ENCODE results near the gene ATP1A3.

The ATP1A3 gene

DNA sequence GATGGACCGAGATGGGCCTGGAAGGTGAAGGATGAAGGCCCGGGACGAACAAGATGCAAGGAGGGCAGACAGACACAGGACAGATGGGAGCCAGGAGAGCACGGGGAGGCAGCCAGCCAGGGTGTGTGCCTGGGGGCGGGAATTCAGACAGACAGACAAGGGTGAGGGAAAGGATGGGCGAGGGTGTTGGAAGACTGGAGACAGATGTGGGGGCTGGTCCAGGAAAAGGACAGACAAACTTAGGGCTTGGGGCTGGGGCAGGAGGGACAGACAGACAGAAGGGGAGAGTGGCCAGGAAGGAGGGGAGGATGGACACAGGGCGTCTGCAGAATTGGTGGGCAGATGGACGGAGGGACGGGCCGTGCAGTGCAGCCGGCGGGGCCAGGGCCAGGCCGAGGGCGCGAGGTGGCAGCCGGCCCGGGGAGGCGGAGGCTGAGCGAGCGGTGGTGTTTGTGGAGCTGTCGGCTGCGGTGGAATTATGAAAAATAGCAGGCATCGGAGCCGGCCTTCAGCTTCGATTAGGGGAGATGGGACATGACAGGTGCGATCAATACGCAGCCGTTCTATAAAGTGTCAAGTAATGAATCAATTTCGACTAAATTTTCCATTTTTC lies 61.2 kb downstream of the ATP1A3 start:
- no peak overlapping the region for H3K27ac ChIP-seq (ENCODE audit: low read length)
- no peak overlapping the region for H3K9ac ChIP-seq (ENCODE audit: low read length in 2 of 2)
- peaks cover 70 to 74% of the 10 kb centered on the region in 2 donors for H3K27me3 ChIP-seq (ENCODE audit: control insufficient read depth in 1 of 2, insufficient read depth in 2 of 2, low read length in 2 of 2)
- no peaks in the 10 kb centered on the region for H3K36me3 ChIP-seq (ENCODE audit: control insufficient read depth in 2 of 2, insufficient read depth in 2 of 2, low read length in 2 of 2)
- H3K9me3 ChIP-seq (ENCODE audit: control insufficient read depth in 2 of 2, low read length in 2 of 2) = no peaks in the 10 kb centered on the region
- no peak overlapping the region for H3K4me3 ChIP-seq (ENCODE audit: low read length in 2 of 2)
- peaks cover 14% of the 10 kb centered on the region for H3K4me1 ChIP-seq (ENCODE audit: control insufficient read depth, insufficient read depth, low read length)

DNA sequence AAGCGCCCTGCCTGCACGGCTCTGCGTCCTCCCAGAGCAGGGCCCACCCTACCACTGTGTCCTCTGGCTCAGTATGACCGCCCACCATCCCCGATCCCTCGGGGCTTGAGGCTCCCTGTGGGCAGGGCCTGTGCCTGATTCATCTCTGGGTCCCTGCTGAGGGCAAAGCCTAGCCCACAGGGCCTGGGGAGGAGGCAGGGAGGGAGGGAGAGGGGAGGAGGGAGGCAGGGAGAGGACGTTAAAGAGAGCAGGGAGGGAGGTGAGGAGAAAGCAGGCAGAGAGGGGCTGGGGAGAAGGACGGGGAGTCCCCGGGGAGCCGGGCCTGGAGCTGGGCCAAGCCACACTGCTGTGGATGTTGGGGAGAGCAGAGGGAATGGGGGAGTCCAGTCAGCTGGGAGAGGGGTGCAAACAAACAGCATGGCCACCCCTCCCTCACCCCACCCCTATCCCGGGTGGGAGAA lies 61.7 kb downstream of the ATP1A3 start:
- Histone ChIP-seq H3K4me1 (ENCODE audit: control insufficient read depth, insufficient read depth, low read length) (peaks cover 14% of the 10 kb centered on the region), H3K36me3 (ENCODE audit: control insufficient read depth in 2 of 2, insufficient read depth in 2 of 2, low read length in 2 of 2) (no peaks in the 10 kb centered on the region), H3K27ac (ENCODE audit: low read length) (no peak overlapping the region), H3K9me3 (ENCODE audit: control insufficient read depth in 2 of 2, low read length in 2 of 2) (no peaks in the 10 kb centered on the region), H3K4me3 (ENCODE audit: low read length in 2 of 2) (no peak overlapping the region), H3K27me3 (ENCODE audit: control insufficient read depth in 1 of 2, insufficient read depth in 2 of 2, low read length in 2 of 2) (peaks cover 74 to 80% of the 10 kb centered on the region in 2 donors), H3K9ac (ENCODE audit: low read length in 2 of 2) (no peak overlapping the region)

DNA sequence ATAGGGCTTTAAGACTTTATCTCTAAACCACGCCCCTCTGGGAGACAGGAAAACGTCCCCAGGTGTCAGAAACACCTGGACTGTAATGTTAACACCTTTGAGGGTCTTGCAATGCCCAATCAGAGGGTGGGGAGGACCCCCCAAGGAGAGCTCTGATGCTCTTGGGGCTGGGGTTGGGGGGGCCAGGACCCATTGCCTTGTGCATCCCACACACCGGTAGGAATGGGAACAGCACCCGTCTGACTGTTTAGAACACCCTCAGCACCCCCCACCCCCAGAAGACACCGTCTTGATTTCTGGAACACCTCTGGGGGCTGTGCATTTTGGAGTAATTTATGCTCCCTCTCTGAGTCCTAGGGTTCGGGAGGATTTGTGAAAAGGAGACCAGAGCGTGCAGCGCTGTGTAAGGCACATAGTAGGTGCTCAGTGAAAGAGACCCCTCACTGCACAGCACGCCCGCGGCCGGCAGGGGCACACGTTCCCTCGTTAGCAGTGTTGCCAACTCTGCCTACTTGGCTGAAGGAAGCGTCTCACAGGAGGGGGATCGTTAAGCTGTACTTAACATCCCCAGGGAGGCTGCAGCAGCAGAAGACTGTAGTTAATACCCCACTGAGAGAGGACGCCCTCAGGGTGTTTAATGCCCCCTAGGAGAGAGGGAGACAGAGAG lies 63.0 kb downstream of the ATP1A3 start:
- no peak overlapping the region for H3K9ac ChIP-seq (ENCODE audit: low read length in 2 of 2)
- no peaks in the 10 kb centered on the region for H3K36me3 ChIP-seq (ENCODE audit: control insufficient read depth in 2 of 2, insufficient read depth in 2 of 2, low read length in 2 of 2)
- peaks cover 77 to 89% of the 10 kb centered on the region in 2 donors for H3K27me3 ChIP-seq (ENCODE audit: control insufficient read depth in 1 of 2, insufficient read depth in 2 of 2, low read length in 2 of 2)
- H3K9me3 ChIP-seq (ENCODE audit: control insufficient read depth in 2 of 2, low read length in 2 of 2) = peaks cover 0 to 2% of the 10 kb centered on the region in 2 donors
- H3K4me1 ChIP-seq (ENCODE audit: control insufficient read depth, insufficient read depth, low read length) = peaks cover 14% of the 10 kb centered on the region
- no peak overlapping the region for H3K4me3 ChIP-seq (ENCODE audit: low read length in 2 of 2)
- H3K27ac ChIP-seq (ENCODE audit: low read length) = no peak overlapping the region

DNA sequence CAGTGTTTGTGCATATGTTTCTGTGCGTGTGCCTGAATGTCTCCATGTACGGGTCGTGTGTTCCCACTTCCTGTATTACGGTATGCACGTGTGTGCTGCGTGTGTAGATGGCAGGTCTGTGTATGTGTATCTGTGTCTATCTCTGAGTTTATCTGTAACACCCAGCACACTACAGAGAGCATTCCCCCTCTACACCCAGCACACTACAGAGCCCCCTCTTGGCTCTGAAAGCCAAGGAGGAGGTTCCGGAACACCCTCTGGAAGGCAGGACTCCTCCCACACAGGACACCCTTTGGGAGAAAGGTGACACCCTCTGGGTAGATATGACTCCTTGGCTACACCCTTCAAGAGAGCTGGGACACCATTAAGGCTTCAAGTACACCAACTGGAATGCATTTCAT lies 63.7 kb downstream of the ATP1A3 start:
- Histone ChIP-seq H3K4me3 (ENCODE audit: low read length in 2 of 2) (no peak overlapping the region), H3K9me3 (ENCODE audit: control insufficient read depth in 2 of 2, low read length in 2 of 2) (peaks cover 0 to 5% of the 10 kb centered on the region in 2 donors), H3K4me1 (ENCODE audit: control insufficient read depth, insufficient read depth, low read length) (peaks cover 14% of the 10 kb centered on the region), H3K27ac (ENCODE audit: low read length) (no peak overlapping the region), H3K27me3 (ENCODE audit: control insufficient read depth in 1 of 2, insufficient read depth in 2 of 2, low read length in 2 of 2) (peaks cover 81 to 90% of the 10 kb centered on the region in 2 donors), H3K9ac (ENCODE audit: low read length in 2 of 2) (no peak overlapping the region), H3K36me3 (ENCODE audit: control insufficient read depth in 2 of 2, insufficient read depth in 2 of 2, low read length in 2 of 2) (no peaks in the 10 kb centered on the region)

DNA sequence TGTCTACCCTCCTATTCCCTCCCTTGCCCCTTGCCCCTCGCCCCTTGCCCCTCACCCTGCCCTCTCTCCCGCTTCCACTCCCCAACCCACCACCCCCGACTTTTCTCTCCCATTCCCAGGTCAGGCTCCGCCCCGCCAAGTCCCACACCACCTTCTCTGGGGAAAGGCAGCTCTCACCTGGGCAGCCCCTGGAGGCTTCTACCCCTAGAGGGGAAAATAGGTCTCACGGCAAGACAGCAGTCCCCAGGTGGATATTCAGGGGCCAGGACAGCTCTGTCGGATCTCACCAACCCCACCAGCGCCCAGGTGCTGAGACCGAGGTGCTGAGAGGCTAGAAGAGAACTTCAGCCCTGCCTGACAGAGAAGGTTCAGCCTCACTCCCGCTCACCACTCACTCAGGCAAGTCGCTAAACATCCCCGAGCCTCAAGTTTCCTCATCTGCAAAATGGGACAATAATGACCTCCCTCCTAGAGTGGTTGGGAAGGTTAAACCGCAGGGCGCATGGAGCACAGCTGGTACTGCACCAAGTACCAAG lies 64.4 kb downstream of the ATP1A3 start:
- Histone ChIP-seq H3K27ac (ENCODE audit: low read length) (no peak overlapping the region), H3K4me1 (ENCODE audit: control insufficient read depth, insufficient read depth, low read length) (peaks cover 14% of the 10 kb centered on the region), H3K4me3 (ENCODE audit: low read length in 2 of 2) (no peak overlapping the region), H3K9me3 (ENCODE audit: control insufficient read depth in 2 of 2, low read length in 2 of 2) (peaks cover 0 to 5% of the 10 kb centered on the region in 2 donors), H3K9ac (ENCODE audit: low read length in 2 of 2) (no peak overlapping the region), H3K36me3 (ENCODE audit: control insufficient read depth in 2 of 2, insufficient read depth in 2 of 2, low read length in 2 of 2) (no peaks in the 10 kb centered on the region), H3K27me3 (ENCODE audit: control insufficient read depth in 1 of 2, insufficient read depth in 2 of 2, low read length in 2 of 2) (peaks cover 83 to 93% of the 10 kb centered on the region in 2 donors)

DNA sequence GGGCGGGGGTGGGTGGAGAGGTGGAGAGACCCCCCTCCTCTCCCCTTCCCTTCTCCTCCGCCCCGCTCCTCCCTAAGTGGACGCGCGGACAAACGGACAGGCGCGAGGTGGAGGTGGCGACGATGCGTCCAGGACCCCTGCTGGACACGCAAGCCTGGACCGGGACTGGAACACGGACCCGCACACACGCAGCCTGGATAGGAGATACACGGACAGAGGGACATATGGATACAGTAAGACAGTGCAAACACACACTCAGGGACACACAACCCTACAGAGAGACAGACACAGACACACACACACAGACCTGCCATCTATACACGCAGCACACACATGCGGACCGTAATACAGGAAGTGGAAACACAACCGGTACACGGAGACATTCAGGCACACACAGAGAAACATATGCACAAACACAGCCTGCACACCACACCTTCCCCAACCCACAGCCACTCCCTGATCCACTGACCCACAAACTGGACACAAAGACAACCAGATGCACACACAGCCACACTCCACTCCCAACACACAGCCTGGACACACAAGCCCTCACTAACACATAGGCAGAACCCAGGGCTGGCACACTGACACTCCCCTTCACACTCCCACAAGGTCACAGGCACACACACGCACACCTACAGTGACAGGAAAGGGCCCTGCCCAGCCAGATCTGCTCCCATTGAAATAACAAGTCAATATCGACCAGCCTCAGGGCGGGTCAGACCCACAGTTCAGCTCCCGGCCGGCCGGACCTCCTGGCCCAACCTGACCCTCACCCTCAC lies 65.1 kb downstream of the ATP1A3 start:
- peaks cover 0 to 5% of the 10 kb centered on the region in 2 donors for H3K9me3 ChIP-seq (ENCODE audit: control insufficient read depth in 2 of 2, low read length in 2 of 2)
- H3K9ac ChIP-seq (ENCODE audit: low read length in 2 of 2) = no peak overlapping the region
- peaks cover 84 to 96% of the 10 kb centered on the region in 2 donors for H3K27me3 ChIP-seq (ENCODE audit: control insufficient read depth in 1 of 2, insufficient read depth in 2 of 2, low read length in 2 of 2)
- peak overlapping the region in 1 of 2 donors; percentile 40 for H3K4me3 ChIP-seq (ENCODE audit: low read length in 2 of 2)
- H3K27ac ChIP-seq (ENCODE audit: low read length) = no peak overlapping the region
- H3K4me1 ChIP-seq (ENCODE audit: control insufficient read depth, insufficient read depth, low read length) = peaks cover 14% of the 10 kb centered on the region
- H3K36me3 ChIP-seq (ENCODE audit: control insufficient read depth in 2 of 2, insufficient read depth in 2 of 2, low read length in 2 of 2) = no peaks in the 10 kb centered on the region

DNA sequence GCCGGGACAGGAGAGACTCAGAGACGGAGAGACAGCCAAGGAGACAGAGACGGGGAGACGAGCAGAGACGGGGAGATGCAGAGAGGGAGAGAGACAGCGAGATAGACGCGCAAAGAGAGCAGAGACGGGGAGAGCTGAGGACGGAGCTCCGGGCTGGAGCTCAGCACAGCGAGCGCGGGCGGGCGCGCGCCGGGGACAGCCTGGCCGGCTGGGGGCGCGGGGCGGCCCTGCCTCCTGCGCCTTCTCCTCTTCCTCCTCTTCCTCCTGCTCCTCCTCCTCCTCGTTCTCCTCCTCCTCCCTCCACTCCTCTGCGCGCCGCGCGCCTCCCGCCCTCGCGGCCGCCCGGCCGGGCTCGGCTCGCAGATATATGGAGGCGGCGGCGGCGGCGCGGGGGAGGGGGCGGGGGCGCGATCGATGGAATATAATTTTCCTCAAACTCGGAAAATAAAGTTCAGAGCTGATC lies 65.8 kb downstream of the ATP1A3 start, which contains the start of gene ERFL:
ERFL (minus strand) TSS at position 229 of the 463 bp plus-strand sequence. CDS start 15,530 bp downstream, outside the sequence.
- Histone ChIP-seq H3K4me1 (ENCODE audit: control insufficient read depth, insufficient read depth, low read length) (peaks cover 14% of the 10 kb centered on the region), H3K9me3 (ENCODE audit: control insufficient read depth in 2 of 2, low read length in 2 of 2) (peaks cover 0 to 5% of the 10 kb centered on the region in 2 donors), H3K36me3 (ENCODE audit: control insufficient read depth in 2 of 2, insufficient read depth in 2 of 2, low read length in 2 of 2) (no peaks in the 10 kb centered on the region), H3K27me3 (ENCODE audit: control insufficient read depth in 1 of 2, insufficient read depth in 2 of 2, low read length in 2 of 2) (peaks cover 81 to 91% of the 10 kb centered on the region in 2 donors), H3K9ac (ENCODE audit: low read length in 2 of 2) (no peak within 1 kb of the TSS), H3K27ac (ENCODE audit: low read length) (no peak within 1 kb of the TSS), H3K4me3 (ENCODE audit: low read length in 2 of 2) (peak within 1 kb of the TSS; percentile 40 to 61)

DNA sequence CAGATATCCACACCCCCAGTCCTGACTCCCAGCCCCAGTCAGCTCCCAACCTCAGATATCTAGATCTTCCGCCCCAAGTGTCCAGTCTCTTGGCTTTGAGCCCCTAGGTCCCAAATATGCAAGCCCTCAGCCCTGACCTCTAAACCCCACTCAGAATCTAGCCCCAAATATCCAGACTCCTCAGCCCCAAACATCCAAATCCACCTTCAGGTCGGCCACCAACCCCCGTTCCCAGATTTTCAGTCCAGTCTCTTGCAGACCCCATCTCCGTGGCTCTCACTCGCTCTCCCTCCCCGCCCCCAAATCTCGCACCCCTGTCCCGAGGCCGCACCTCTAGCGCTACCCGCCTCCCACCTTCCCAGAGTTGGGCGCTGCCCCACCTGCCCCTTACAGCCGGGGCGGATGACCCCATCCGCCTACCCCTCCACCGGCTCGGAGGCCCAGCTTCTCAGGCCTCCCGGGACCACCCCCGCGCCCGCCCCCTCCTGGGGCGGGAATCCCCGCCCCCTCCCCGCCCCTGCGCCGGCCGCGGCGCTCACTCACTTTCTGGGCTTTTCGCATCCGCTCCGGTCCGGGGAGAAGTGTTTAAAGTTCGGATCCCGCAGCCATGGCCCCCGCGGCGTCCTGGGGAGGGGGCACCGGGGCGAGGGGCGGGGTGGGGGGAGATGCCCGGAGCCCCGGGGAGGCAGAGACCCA lies 66.4 kb downstream of the ATP1A3 start:
- H3K4me1 ChIP-seq (ENCODE audit: control insufficient read depth, insufficient read depth, low read length) = peaks cover 12% of the 10 kb centered on the region
- H3K9me3 ChIP-seq (ENCODE audit: control insufficient read depth in 2 of 2, low read length in 2 of 2) = peaks cover 0 to 5% of the 10 kb centered on the region in 2 donors
- peaks cover 83 to 92% of the 10 kb centered on the region in 2 donors for H3K27me3 ChIP-seq (ENCODE audit: control insufficient read depth in 1 of 2, insufficient read depth in 2 of 2, low read length in 2 of 2)
- no peak overlapping the region for H3K27ac ChIP-seq (ENCODE audit: low read length)
- H3K9ac ChIP-seq (ENCODE audit: low read length in 2 of 2) = no peak overlapping the region
- no peaks in the 10 kb centered on the region for H3K36me3 ChIP-seq (ENCODE audit: control insufficient read depth in 2 of 2, insufficient read depth in 2 of 2, low read length in 2 of 2)
- peak overlapping the region in 1 of 2 donors; percentile 40 for H3K4me3 ChIP-seq (ENCODE audit: low read length in 2 of 2)

DNA sequence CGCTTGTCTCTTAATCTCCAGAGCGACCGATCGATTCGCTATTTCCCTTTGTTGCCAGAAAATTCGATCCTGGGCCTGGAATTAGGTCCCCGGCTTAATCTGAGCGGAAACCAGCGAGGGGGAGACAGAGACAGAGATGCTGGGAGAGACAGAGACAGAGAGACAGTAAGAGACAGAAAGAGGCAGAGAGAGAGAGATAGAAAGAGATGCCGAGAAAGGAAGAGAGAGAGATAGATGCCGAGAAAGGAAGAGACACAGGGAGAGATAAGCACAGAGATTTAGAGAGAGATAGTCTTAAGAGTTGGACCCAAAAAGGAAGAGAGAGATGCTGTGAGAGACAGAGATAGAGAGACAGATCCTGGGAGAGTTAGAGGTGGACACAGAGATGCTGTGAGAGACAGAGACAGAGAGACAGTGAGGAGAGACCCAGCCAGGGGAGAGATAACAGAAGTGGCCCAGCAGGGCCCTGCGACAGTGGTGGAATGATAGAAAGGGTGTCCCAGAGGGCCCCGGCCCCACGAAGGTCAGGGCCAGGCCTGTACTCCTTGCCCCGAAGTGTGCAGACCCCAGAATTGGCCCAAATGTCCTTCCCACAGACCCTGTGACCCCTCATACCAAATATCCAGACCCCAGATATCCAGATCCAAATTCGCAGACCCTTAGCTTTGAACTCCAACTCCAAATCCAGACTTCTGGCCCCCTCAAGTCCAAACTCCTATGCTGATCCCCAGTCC lies 67.1 kb downstream of the ATP1A3 start:
- no peak overlapping the region for H3K4me3 ChIP-seq (ENCODE audit: low read length in 2 of 2)
- peaks cover 12% of the 10 kb centered on the region for H3K4me1 ChIP-seq (ENCODE audit: control insufficient read depth, insufficient read depth, low read length)
- H3K9me3 ChIP-seq (ENCODE audit: control insufficient read depth in 2 of 2, low read length in 2 of 2) = peaks cover 0 to 5% of the 10 kb centered on the region in 2 donors
- H3K27ac ChIP-seq (ENCODE audit: low read length) = no peak overlapping the region
- no peaks in the 10 kb centered on the region for H3K36me3 ChIP-seq (ENCODE audit: control insufficient read depth in 2 of 2, insufficient read depth in 2 of 2, low read length in 2 of 2)
- H3K9ac ChIP-seq (ENCODE audit: low read length in 2 of 2) = no peak overlapping the region
- H3K27me3 ChIP-seq (ENCODE audit: control insufficient read depth in 1 of 2, insufficient read depth in 2 of 2, low read length in 2 of 2) = peaks cover 84 to 92% of the 10 kb centered on the region in 2 donors
